GM10266 (cell line): ENCODE data around the gene ZNF764.

Experiments
- DNase-seq: peaks from one replicate; pipeline ENCODE4 v3.0.0; 2012; ENCODE audit errors: extremely low spot score
- CTCF ChIP-seq: IDR thresholded peaks from 2 replicates; pipeline ENCODE4 v1.5.1; 2012; ENCODE audit warnings: mild to moderate bottlenecking, low read depth; ENCODE audit not compliant: control insufficient read depth, insufficient read depth; ENCODE audit errors: missing control alignments

The ZNF764 gene

GRCh38 chr16:30585022-30585399, 26.8 kb upstream of the ZNF764 start:
- no peak for DNase-seq
- no peak for TF ChIP-seq CTCF

- TF ChIP-seq CTCF, result no peak
- no peak for DNase-seq
Measured at GRCh38 chr16:30582611-30583340, 24.6 kb upstream of the ZNF764 start.

GRCh38 chr16:30581457-30581856, 23.3 kb upstream of the ZNF764 start:
- no peak for DNase-seq
- no peak for TF ChIP-seq CTCF

GRCh38 chr16:30574678-30575077, 16.5 kb upstream of the ZNF764 start:
- TF ChIP-seq CTCF, result no peak

GRCh38 chr16:30571445-30572322, 13.5 kb upstream of the ZNF764 start, which contains the start of gene ZNF688:
Gene ZNF688 (minus strand): TSS chr16:30571714. CDS start chr16:30571629, 85 bp downstream.
- TF ChIP-seq CTCF, result no peak

More at GRCh38 chr16:30574678-30575077, 16.5 kb upstream of the ZNF764 start:
- no peak for DNase-seq

GRCh38 chr16:30570636-30571444, 12.7 kb upstream of the ZNF764 start:
- TF ChIP-seq CTCF, result no peak
- DNase-seq, result peak; percentile 62

More at GRCh38 chr16:30571445-30572322, 13.5 kb upstream of the ZNF764 start, which contains the start of gene ZNF688:
- DNase-seq, result peak; percentile 97
